ENCODE results near the gene CAMSAP1. TPM values are rescaled to one million over a fixed set of nuclear protein-coding genes. Genes with fewer than 3 reads are reported as not detected.

CAMSAP1 gene
- total and polyA plus RNA-seq, 10 donors: 2.4 to 34.3 (median 19.8) TPM

GRCh38 chr9:135848341-135849047 lies 58.9 kb downstream of the CAMSAP1 start:
- Histone ChIP-seq H3K4me3 (no peak overlapping the region), H3K36me3 (peaks cover 0 to 85% (median 10%) of the 10 kb centered on the region in 6 donors), H3K27me3 (replicated peaks in 1 of 7) (no peaks in the 10 kb centered on the region), H3K4me1 (peaks cover 0 to 5% (median 0%) of the 10 kb centered on the region in 6 donors), H3K9me3 (peaks cover 0 to 24% (median 19%) of the 10 kb centered on the region in 8 donors), H3K27ac (no peak overlapping the region)
- no peak for DNase-seq
- intact Hi-C loops (cut with DNase I; ENCODE audit: low total_unique reads): no loop called here
- TF ChIP-seq POLR2AphosphoS5 (IDR thresholded peaks at IDR 0.05): no peak
- no peak for TF ChIP-seq CTCF (IDR thresholded peaks at IDR 0.05 in 8 of 11, conservative IDR thresholded peaks at IDR 0.05 in 3 of 11)
- no peak for TF ChIP-seq POLR2A (IDR thresholded peaks at IDR 0.05)
- WGBS, 5 donors: 87 to 91% (median 91%) methylated on average over 13 of the region's 13 CpGs

GRCh38 chr9:135847833-135848232 lies 59.5 kb downstream of the CAMSAP1 start:
- Histone ChIP-seq H3K36me3 (peaks cover 0 to 78% (median 10%) of the 10 kb centered on the region in 6 donors), H3K27ac (no peak overlapping the region), H3K4me3 (no peak overlapping the region), H3K9me3 (peaks cover 0 to 24% (median 19%) of the 10 kb centered on the region in 8 donors), H3K4me1 (peaks cover 0 to 5% (median 0%) of the 10 kb centered on the region in 6 donors), H3K27me3 (replicated peaks in 1 of 7) (no peaks in the 10 kb centered on the region)
- TF ChIP-seq POLR2A (IDR thresholded peaks at IDR 0.05) (no peak), POLR2AphosphoS5 (IDR thresholded peaks at IDR 0.05) (no peak), CTCF (IDR thresholded peaks at IDR 0.05 in 8 of 11, conservative IDR thresholded peaks at IDR 0.05 in 3 of 11) (no peak)
- intact Hi-C loops (cut with DNase I; ENCODE audit: low total_unique reads): no loop called here
- DNase-seq: no peak
- WGBS, 5 donors: 34 to 57% (median 53%) methylated on average over 1 of the region's 1 CpG

GRCh38 chr9:135840539-135840938 lies 66.8 kb downstream of the CAMSAP1 start:
- Histone ChIP-seq H3K9me3 (peaks cover 0 to 17% (median 15%) of the 10 kb centered on the region in 8 donors), H3K36me3 (peaks cover 0 to 52% (median 3%) of the 10 kb centered on the region in 6 donors), H3K27ac (no peak overlapping the region), H3K27me3 (replicated peaks in 1 of 7) (no peaks in the 10 kb centered on the region), H3K4me3 (no peak overlapping the region), H3K4me1 (peaks cover 0 to 4% (median 0%) of the 10 kb centered on the region in 6 donors)
- TF ChIP-seq POLR2A (IDR thresholded peaks at IDR 0.05): no peak
- TF ChIP-seq POLR2AphosphoS5 (IDR thresholded peaks at IDR 0.05): no peak
- intact Hi-C loops (cut with DNase I; ENCODE audit: low total_unique reads): no loop called here
- 78 to 94% (median 84%) methylated on average over 7 of the region's 7 CpGs for WGBS, 5 donors
- DNase-seq: no peak

- Histone ChIP-seq H3K4me3 (no peak overlapping the region), H3K4me1 (peaks cover 0 to 4% (median 0%) of the 10 kb centered on the region in 6 donors), H3K27ac (no peak overlapping the region), H3K36me3 (peaks cover 0 to 52% (median 3%) of the 10 kb centered on the region in 6 donors), H3K27me3 (replicated peaks in 1 of 7) (no peaks in the 10 kb centered on the region), H3K9me3 (peaks cover 0 to 14% (median 12%) of the 10 kb centered on the region in 8 donors)
- no peak for DNase-seq
- no peak for TF ChIP-seq POLR2A (IDR thresholded peaks at IDR 0.05)
- no peak for TF ChIP-seq POLR2AphosphoS5 (IDR thresholded peaks at IDR 0.05)
- no peak for TF ChIP-seq CTCF (IDR thresholded peaks at IDR 0.05 in 8 of 11, conservative IDR thresholded peaks at IDR 0.05 in 3 of 11)
- intact Hi-C loops (cut with DNase I; ENCODE audit: low total_unique reads): no loop called here
- WGBS, 5 donors: 97 to 99% (median 98%) methylated on average over 5 to 9 of the region's 9 CpGs
Measured at GRCh38 chr9:135840107-135840506, 67.2 kb downstream of the CAMSAP1 start.
